DND-41 (cell line): ENCODE results near the gene NBL1.

Source experiments
- CTCF ChIP-seq: IDR thresholded peaks from 2 replicates; pipeline ENCODE4 v1.5.1; 2012; ENCODE audit warnings: borderline replicate concordance, low read length, moderate library complexity, mild to moderate bottlenecking; ENCODE audit not compliant: poor library complexity, severe bottlenecking; ENCODE audit errors: extremely low read depth
- EZH2 ChIP-seq: IDR thresholded peaks from 3 replicates; pipeline ENCODE4 v1.6.1; 2012; ENCODE audit warnings: borderline replicate concordance, low read depth, mild to moderate bottlenecking, moderate library complexity, low read length, inconsistent platforms; ENCODE audit not compliant: severe bottlenecking

GRCh38 chr1:19679691-19680090 lies 35.6 kb downstream of the NBL1 start:
- TF ChIP-seq EZH2: no peak
- TF ChIP-seq CTCF: no peak
